Endothelial cell of umbilical vein (primary cell): ENCODE measurements around the gene DENND2A. TPM values are rescaled to one million over a fixed set of nuclear protein-coding genes. Genes with fewer than 3 reads are reported as not detected.
"Not testable (repeated sequence)": the region's sequence is repeated elsewhere in the genome, so short reads cannot be mapped to it uniquely, and the experiment has no call there.

Experiments
- BruUV-seq: library from RNA; stranded (reverse); fragments of 400-500 nt; replicated peaks from 2 replicates; lab custom pipeline; 2021; lab: Mats Ljungman, UMichigan
- CTCF ChIA-PET: fragments of 300-600, 350-600 bp; sonication (Branson Sonifier 250); formaldehyde crosslinking; loops from one replicate; lab custom pipeline; 2021; ENCODE audit warnings: antibody characterized with exemption, inconsistent platforms; lab: Charles Lee
- POLR2A ChIA-PET: fragments of 300-600, 350-600 bp; sonication (Branson Sonifier 250); formaldehyde crosslinking; loops from one replicate; lab custom pipeline; 2021; ENCODE audit warnings: antibody characterized with exemption, inconsistent platforms; lab: Charles Lee
- DNase-seq: peaks from one replicate; pipeline ENCODE4 v3.0.0-alpha.2; 2011; ENCODE audit warnings: low read depth, low spot score
- FAIRE-seq: peaks from 2 replicates; lab custom pipeline; 2011; peaks lifted over from hg19 to GRCh38; lab: Jason Lieb, UNC
- H2AFZ ChIP-seq: 2 replicates; pipeline ENCODE4 v1.6.0; 2012; ENCODE audit warnings: low read depth, low read length, control low read depth, inconsistent platforms
- H3K27ac ChIP-seq: 2 replicates; pipeline ENCODE4 v1.5.1; 2011; ENCODE audit warnings: low read depth, mild to moderate bottlenecking, control low read depth, low read length, moderate library complexity; ENCODE audit not compliant: insufficient read depth
- H3K27me3 ChIP-seq, 2 experiments: 2 replicates each; pipeline versions ENCODE4 v1.6.0 to v1.6.1; 2011; ENCODE audit warnings: low read length in 2 of 2, mixed read lengths in 1 of 2; ENCODE audit not compliant: control insufficient read depth in 2 of 2, insufficient read depth in 2 of 2
- H3K36me3 ChIP-seq, 2 experiments: 2 replicates in 1 of 2; 3 replicates in 1 of 2; pipeline ENCODE4 v1.5.1; 2011; ENCODE audit warnings: low read length in 2 of 2, mild to moderate bottlenecking in 1 of 2, moderate library complexity in 1 of 2; ENCODE audit not compliant: control insufficient read depth in 2 of 2, insufficient read depth in 2 of 2; ENCODE audit errors: extremely low read depth in 1 of 2
- H3K4me1 ChIP-seq: 3 replicates; pipeline ENCODE4 v1.5.1; 2011; ENCODE audit warnings: mild to moderate bottlenecking, low read length; ENCODE audit not compliant: control insufficient read depth, insufficient read depth; ENCODE audit errors: extremely low read depth
- H3K4me2 ChIP-seq: 2 replicates; pipeline ENCODE4 v1.6.1; 2011; ENCODE audit warnings: low read length, control low read depth, mixed read lengths; ENCODE audit not compliant: insufficient read depth
- H3K4me3 ChIP-seq, 3 experiments: fragments of 200-600 bp in 1 of 3; sonication (generic), shearing (Covaris generic) in 1 of 3; replicated peaks in 1 of 3; 2 replicates each; pipeline ENCODE4 v1.5.1; 2011 to 2016; ENCODE audit warnings: control low read depth in 3 of 3, low read length in 3 of 3, mild to moderate bottlenecking in 2 of 3, inconsistent platforms in 1 of 3, low read depth in 1 of 3, moderate library complexity in 1 of 3; ENCODE audit not compliant: insufficient read depth in 1 of 3
- H3K79me2 ChIP-seq: 2 replicates; pipeline ENCODE4 v1.6.0; 2012; ENCODE audit warnings: low read length, inconsistent platforms; ENCODE audit not compliant: control insufficient read depth, insufficient read depth
- H3K9ac ChIP-seq: replicated peaks from 2 replicates; pipeline ENCODE3; 2011; ENCODE audit warnings: low read length, control low read depth; ENCODE audit not compliant: insufficient read depth; ENCODE audit errors: extremely low read depth
- H3K9me1 ChIP-seq: replicated peaks from 3 replicates; pipeline ENCODE4 v1.6.0; 2011; ENCODE audit warnings: mild to moderate bottlenecking, low read length; ENCODE audit not compliant: control insufficient read depth, insufficient read depth; ENCODE audit errors: extremely low read depth
- H3K9me3 ChIP-seq: replicated peaks from 2 replicates; pipeline ENCODE4 v1.5.1; 2012; ENCODE audit warnings: low read length, inconsistent platforms; ENCODE audit not compliant: control insufficient read depth, insufficient read depth
- H4K20me1 ChIP-seq: replicated peaks from 2 replicates; pipeline ENCODE3; 2011; ENCODE audit warnings: mild to moderate bottlenecking, low read length; ENCODE audit not compliant: control insufficient read depth, insufficient read depth; ENCODE audit errors: extremely low read depth
- EZH2 ChIP-seq: IDR thresholded peaks from 2 replicates; pipeline ENCODE4 v1.6.1; 2012; ENCODE audit warnings: borderline replicate concordance, low read depth, mild to moderate bottlenecking, moderate library complexity, low read length, inconsistent platforms; ENCODE audit not compliant: severe bottlenecking
- FOS ChIP-seq: IDR thresholded peaks from 2 replicates; pipeline ENCODE4 v1.6.1; 2011; ENCODE audit warnings: mild to moderate bottlenecking, low read length, moderate library complexity, borderline replicate concordance; ENCODE audit not compliant: insufficient read depth
- GATA2 ChIP-seq: IDR thresholded peaks from 2 replicates; pipeline ENCODE4 v1.7.0; 2011; ENCODE audit warnings: low read depth, mild to moderate bottlenecking, moderate library complexity, mixed read lengths, low read length; ENCODE audit not compliant: insufficient read length, insufficient read depth
- JUN ChIP-seq: IDR thresholded peaks from 2 replicates; pipeline ENCODE4 v1.6.1; 2011; ENCODE audit warnings: borderline replicate concordance, low read depth; ENCODE audit not compliant: insufficient read length, insufficient read depth
- MYC ChIP-seq: IDR thresholded peaks from one replicate; pipeline ENCODE4 v1.6.1; 2011; ENCODE audit warnings: mild to moderate bottlenecking, low read depth, low read length
- dilution Hi-C: fragments of 300-500 bp; cut with MboI; formaldehyde crosslinking; loops from one replicate; pipeline ENCODE4 v1.15.0; 2019; ENCODE audit warnings: low sequenced_read_pairs; ENCODE audit not compliant: extremely low pct_ligation_motif_present
- intact Hi-C: fragments of 100-400 bp; cut with micrococcal nuclease; formaldehyde crosslinking; loops from one replicate; pipeline ENCODE4 v1.10.0; 2022
- polyA plus RNA-seq, 4 experiments: library from polyadenylated mRNA; depleted of rRNA in 3 of 4; stranded (reverse) in 3 of 4; unstranded in 1 of 4; fragments of >200 nt; gene quantifications; 2 replicates each; pipeline versions ENCODE4 v1.2.1 to v1.2.3, GENCODE V29; 2011 to 2012; ENCODE audit warnings: missing spikeins in 1 of 4
- total RNA-seq: library from RNA; stranded (reverse); gene quantifications from 2 replicates; pipeline ENCODE4 v1.2.3, GENCODE V29; 2021
- TF ChIP-seq, protein P1 (sequence below), 2 donors: IDR thresholded peaks; 1 replicate in 1 of 2; 2 replicates in 1 of 2; pipeline ENCODE4 v1.5.1; 2011; ENCODE audit warnings: low read length in 2 of 2, mild to moderate bottlenecking in 2 of 2, moderate library complexity in 2 of 2, control low read depth in 1 of 2, inconsistent platforms in 1 of 2, low read depth in 1 of 2; ENCODE audit not compliant: insufficient read depth in 1 of 2; ENCODE audit errors: extremely low read depth in 1 of 2

DENND2A gene
- total and polyA plus RNA-seq, 2 donors (not counting 3 experiments of a cell fraction or from before 2014, with no cell fraction given): 0.33 TPM; not detected in 1

DNA sequence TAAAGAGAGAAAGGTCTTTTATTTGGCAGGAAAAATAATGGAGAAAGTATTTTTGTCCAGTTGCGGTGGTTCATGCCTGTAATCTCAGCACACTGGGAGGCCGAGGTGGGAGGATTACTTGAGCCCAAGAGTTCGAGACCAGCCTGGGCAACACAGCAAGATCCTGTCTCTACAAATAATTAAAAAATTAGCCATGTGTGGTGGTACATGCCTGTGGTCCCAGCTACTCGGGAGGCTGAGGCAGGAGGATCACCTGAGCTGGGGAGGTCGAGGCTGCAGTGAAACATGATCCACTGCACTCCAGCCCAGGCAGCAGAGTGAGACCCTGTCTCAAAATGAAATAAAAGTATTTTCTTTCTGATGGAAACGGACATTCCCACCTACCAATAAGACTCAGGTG, 83.5 kb downstream of the DENND2A start:
- Histone ChIP-seq H3K9me1 (no peaks in the 10 kb centered on the region), H3K9me3 (no peaks in the 10 kb centered on the region), H3K27me3 (no peaks in the 10 kb centered on the region), H3K4me2 (no peak overlapping the region), H3K9ac (no peak overlapping the region), H2AFZ (no peak overlapping the region), H3K79me2 (no peaks in the 10 kb centered on the region), H3K4me3 (no peak overlapping the region), H4K20me1 (no peaks in the 10 kb centered on the region), H3K36me3 (no peaks in the 10 kb centered on the region), H3K27ac (no peak overlapping the region), H3K4me1 (no peaks in the 10 kb centered on the region)
- dilution Hi-C loops (no loop called here), intact Hi-C loops (no loop called here)
- ChIA-PET CTCF (no interaction called here), POLR2A (no interaction called here)
- TF ChIP-seq, protein P1, sequence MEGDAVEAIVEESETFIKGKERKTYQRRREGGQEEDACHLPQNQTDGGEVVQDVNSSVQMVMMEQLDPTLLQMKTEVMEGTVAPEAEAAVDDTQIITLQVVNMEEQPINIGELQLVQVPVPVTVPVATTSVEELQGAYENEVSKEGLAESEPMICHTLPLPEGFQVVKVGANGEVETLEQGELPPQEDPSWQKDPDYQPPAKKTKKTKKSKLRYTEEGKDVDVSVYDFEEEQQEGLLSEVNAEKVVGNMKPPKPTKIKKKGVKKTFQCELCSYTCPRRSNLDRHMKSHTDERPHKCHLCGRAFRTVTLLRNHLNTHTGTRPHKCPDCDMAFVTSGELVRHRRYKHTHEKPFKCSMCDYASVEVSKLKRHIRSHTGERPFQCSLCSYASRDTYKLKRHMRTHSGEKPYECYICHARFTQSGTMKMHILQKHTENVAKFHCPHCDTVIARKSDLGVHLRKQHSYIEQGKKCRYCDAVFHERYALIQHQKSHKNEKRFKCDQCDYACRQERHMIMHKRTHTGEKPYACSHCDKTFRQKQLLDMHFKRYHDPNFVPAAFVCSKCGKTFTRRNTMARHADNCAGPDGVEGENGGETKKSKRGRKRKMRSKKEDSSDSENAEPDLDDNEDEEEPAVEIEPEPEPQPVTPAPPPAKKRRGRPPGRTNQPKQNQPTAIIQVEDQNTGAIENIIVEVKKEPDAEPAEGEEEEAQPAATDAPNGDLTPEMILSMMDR (IDR thresholded peaks at IDR 0.05; ENCODE audit: extremely low read depth in 1 of 2, insufficient read depth in 1 of 2, low read depth in 1 of 2, low read length in 2 of 2): no peak
- no peak for TF ChIP-seq FOS
- TF ChIP-seq JUN: no peak
- TF ChIP-seq GATA2: no peak
- TF ChIP-seq EZH2: no peak
- no peak for TF ChIP-seq MYC
- no TSS peak for BruUV-seq
- DNase-seq (no peak), FAIRE-seq (no peak)

DNA sequence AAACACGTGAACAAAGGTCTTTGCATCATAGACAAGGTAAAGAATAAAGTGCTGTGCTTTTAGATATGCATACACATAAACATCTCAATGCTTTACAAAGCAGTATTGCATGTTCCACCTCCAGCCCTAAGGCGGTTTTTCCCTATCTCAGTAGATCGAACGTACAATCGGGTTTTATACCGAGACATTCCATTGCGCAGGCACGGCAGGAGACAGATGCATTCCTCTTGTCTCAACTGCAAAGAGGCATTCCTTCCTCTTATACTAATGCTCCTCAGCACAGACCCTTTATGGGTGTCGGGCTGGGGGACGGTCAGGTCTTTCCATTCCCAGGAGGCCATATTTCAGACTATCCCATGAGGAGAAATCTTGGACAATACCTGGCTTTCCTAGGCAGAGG, 87.4 kb downstream of the DENND2A start:
- H3K9me1 ChIP-seq, H3K79me2 ChIP-seq, H3K4me1 ChIP-seq, H3K4me3 ChIP-seq, H4K20me1 ChIP-seq, H3K9me3 ChIP-seq, H3K4me2 ChIP-seq, H3K9ac ChIP-seq, DNase-seq, dilution Hi-C loops, CTCF ChIA-PET, H3K36me3 ChIP-seq, H3K27me3 ChIP-seq, H2AFZ ChIP-seq, POLR2A ChIA-PET, BruUV-seq, FAIRE-seq, intact Hi-C loops, H3K27ac ChIP-seq: not testable (repeated sequence)
